ENCODE results near the gene ABTB2.

GRCh38 chr11:34105957-34106504, 251.8 kb downstream of the ABTB2 start:
- no peak for TF ChIP-seq CTCF (IDR thresholded peaks at IDR 0.05; ENCODE audit: poor library complexity)
- no peak for TF ChIP-seq EZH2 (IDR thresholded peaks at IDR 0.05; ENCODE audit: borderline replicate concordance)
- TF ChIP-seq EZH2phosphoT487 (IDR thresholded peaks at IDR 0.05; ENCODE audit: low read depth, severe bottlenecking, unreplicated experiment), result no peak
